ENCODE results near the gene PRXL2B. TPM values are rescaled to one million over a fixed set of nuclear protein-coding genes. Genes with fewer than 3 reads are reported as not detected.

The PRXL2B gene
- total RNA-seq, 1 experiment from 2014 or later, result 12.6 TPM

DNA sequence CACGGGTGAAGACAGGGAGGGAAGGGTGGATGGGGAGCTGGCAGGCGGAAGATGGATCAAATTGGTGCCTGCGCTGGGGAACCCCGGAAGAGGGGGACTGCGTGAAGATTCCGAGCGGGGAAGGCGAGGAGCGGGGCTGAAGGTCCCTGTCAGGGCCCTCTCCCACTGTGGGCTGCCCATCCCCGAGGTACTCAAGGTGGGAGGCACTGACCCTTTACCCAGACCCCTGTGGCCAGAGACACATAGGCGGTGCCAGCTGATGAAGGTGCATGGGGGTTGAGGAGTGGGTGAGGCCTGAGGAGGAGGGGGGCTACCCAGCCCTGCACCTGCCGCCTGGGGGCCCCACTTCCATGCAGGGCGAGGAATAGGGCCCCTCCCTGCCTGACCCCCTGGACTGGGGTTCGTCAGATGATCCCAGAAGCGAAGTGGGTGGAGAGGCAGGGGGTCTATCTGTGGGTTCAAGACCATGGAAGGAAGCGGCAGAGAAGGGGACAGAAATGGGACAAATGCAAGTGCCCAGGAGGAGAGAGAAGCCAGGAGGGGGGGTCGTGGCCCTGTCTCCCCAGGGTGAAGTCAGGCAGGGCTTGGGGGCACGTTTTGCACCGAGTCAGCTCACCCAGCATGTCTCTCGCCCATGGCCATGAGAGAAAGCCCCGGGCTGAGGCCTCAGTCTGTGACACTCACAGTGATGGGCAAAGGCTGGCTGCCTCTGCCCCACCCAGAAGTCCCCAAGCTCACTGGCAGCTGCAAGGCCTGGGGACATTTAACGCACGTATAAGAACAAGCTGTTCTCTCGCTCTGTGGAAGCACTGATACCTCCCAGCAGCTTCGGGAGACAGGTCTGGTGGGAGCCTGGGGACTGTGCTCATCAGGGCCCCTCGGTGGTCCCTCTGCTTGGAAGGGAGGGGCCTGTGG, 53.3 kb downstream of the PRXL2B start:
- intact Hi-C loops (cut with micrococcal nuclease), result no loop called here
- Mint-ChIP-seq H3K4me3 (ENCODE audit: unreplicated experiment) (no peak overlapping the region), H3K9me3 (ENCODE audit: unreplicated experiment) (no peaks in the 10 kb centered on the region), H3K36me3 (ENCODE audit: insufficient read depth, unreplicated experiment) (peaks cover 5% of the 10 kb centered on the region), H3K27me3 (ENCODE audit: insufficient read depth, unreplicated experiment) (no peaks in the 10 kb centered on the region), H3K27ac (ENCODE audit: low read depth, unreplicated experiment) (no peak overlapping the region), H3K4me1 (ENCODE audit: insufficient read depth, unreplicated experiment) (peaks cover 11% of the 10 kb centered on the region)
- DNase-seq (ENCODE audit: unreplicated experiment), result no peak
- POLR2A ChIA-PET, result no interaction called here
- CTCF ChIA-PET, result interaction anchor here (0.6 to 1.2 kb wide), 2 partner anchors 17 to 93 kb away, joined by 3 read pairs; no protein-coding TSS in a partner anchor
- no peak for TF ChIP-seq CTCF (IDR thresholded peaks at IDR 0.05; ENCODE audit: unreplicated experiment)
- no TSS peak for BruUV-seq (replicated peaks)

GRCh38 chr1:2640626-2641025, 54.0 kb downstream of the PRXL2B start:
- peaks cover 11% of the 10 kb centered on the region for H3K4me1 Mint-ChIP-seq (ENCODE audit: insufficient read depth, unreplicated experiment)
- no peak overlapping the region for H3K4me3 Mint-ChIP-seq (ENCODE audit: unreplicated experiment)
- CTCF ChIA-PET, result interaction anchor here (0.8 kb wide), 1 partner anchor 226 kb away, joined by 4 read pairs; no protein-coding TSS in a partner anchor
- BruUV-seq (replicated peaks), result no TSS peak
- no peaks in the 10 kb centered on the region for H3K27me3 Mint-ChIP-seq (ENCODE audit: insufficient read depth, unreplicated experiment)
- peaks cover 2% of the 10 kb centered on the region for H3K9me3 Mint-ChIP-seq (ENCODE audit: unreplicated experiment)
- no peak for TF ChIP-seq CTCF (IDR thresholded peaks at IDR 0.05; ENCODE audit: unreplicated experiment)
- POLR2A ChIA-PET, result no interaction called here
- intact Hi-C loops (cut with micrococcal nuclease), result no loop called here
- peaks cover 5% of the 10 kb centered on the region for H3K36me3 Mint-ChIP-seq (ENCODE audit: insufficient read depth, unreplicated experiment)
- DNase-seq (ENCODE audit: unreplicated experiment), result no peak
- no peak overlapping the region for H3K27ac Mint-ChIP-seq (ENCODE audit: low read depth, unreplicated experiment)

Other genes with a start within 250 kb of the PRXL2B start
- gene MORN1, start 195.2 kb upstream of the PRXL2B start, total RNA-seq (2022), result 19.4 and 28.0 TPM in 2 replicates
- 172 and 224 TPM in 2 replicates for gene RER1, start 194.9 kb upstream of the PRXL2B start, total RNA-seq (2022)
- 31.3 and 36.1 TPM in 2 replicates for gene PEX10, start 174.2 kb upstream of the PRXL2B start, total RNA-seq (2022)
- gene PLCH2, start 110.5 kb upstream of the PRXL2B start, total RNA-seq (2022), result 92.6 and 123 TPM in 2 replicates
- gene PANK4, start 60.2 kb upstream of the PRXL2B start, total RNA-seq (2022), result 22.1 and 25.4 TPM in 2 replicates
- gene HES5, start 56.5 kb upstream of the PRXL2B start, total RNA-seq (2022), result not detected in 2 replicates
- gene TNFRSF14, start 30.4 kb upstream of the PRXL2B start, total RNA-seq (2022), result 4.2 and 4.6 TPM in 2 replicates
- not detected in 2 replicates for gene MMEL1, start 46.2 kb downstream of the PRXL2B start, total RNA-seq (2022)
- gene TTC34, start 214.9 kb downstream of the PRXL2B start, total RNA-seq (2022), result 0.47 and 0.86 TPM in 2 replicates

All from MCF 10A (cell line).